HG03457 (cell line): ENCODE measurements around the gene ARID1B.

ENCODE experiments used
- ATAC-seq: cut with Tn5 transposase; IDR thresholded peaks from one replicate; pipeline ENCODE4 v1.9.1; 2021; ENCODE audit warnings: moderate number of reproducible peaks; ENCODE audit not compliant: unreplicated experiment

ARID1B gene

GRCh38 chr6:156849806-156850205, 72.6 kb downstream of the ARID1B start:
- ATAC-seq: no peak

- ATAC-seq: no peak
These were observed 73.2 kb downstream of the ARID1B start for GRCh38 chr6:156850353-156850752.

DNA sequence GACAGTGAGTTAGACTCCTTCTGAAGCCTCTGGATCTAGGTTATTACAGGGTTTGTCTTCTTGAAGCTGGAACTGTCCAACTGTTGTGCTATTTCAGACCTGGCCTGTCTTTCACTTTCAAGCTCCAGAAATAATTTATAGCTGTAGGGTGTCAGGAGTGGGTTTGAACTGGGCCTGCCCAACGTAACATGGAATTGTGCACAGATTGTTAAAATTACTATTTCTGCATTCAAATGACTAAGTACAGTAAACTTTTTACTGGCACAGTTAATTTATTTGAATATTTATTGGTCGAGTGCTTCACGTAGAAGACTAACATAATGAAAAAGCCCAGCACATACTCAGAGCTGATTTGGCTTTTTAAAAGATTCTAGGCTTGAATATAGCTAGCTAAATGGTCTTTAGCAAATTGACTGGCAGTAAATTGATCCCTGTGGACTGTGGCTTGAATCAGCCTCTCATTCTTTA, 74.3 kb downstream of the ARID1B start:
- no peak for ATAC-seq

- ATAC-seq: no peak
These were observed 75.1 kb downstream of the ARID1B start for GRCh38 chr6:156852147-156852857.

GRCh38 chr6:156852858-156853216, 75.7 kb downstream of the ARID1B start:
- no peak for ATAC-seq

DNA sequence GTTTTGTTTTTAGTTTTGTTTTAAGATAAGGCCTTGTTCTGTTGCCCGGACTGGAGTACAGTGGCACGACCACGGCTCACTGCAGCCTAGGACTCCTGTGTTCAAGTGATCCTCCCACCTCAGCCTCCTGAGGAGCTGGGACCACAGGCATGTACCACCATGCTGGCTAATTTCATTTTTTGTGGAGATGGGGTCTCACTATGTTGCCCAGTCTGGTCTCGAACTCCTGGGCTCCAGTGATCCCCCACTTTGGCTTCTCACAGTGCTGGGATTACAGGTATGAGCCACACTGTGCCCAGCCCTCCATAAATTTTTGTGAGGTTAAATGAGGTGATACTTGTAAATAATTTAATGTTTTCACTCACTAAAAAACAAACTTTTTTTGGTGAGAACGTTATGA, 76.6 kb downstream of the ARID1B start:
- ATAC-seq: no peak

DNA sequence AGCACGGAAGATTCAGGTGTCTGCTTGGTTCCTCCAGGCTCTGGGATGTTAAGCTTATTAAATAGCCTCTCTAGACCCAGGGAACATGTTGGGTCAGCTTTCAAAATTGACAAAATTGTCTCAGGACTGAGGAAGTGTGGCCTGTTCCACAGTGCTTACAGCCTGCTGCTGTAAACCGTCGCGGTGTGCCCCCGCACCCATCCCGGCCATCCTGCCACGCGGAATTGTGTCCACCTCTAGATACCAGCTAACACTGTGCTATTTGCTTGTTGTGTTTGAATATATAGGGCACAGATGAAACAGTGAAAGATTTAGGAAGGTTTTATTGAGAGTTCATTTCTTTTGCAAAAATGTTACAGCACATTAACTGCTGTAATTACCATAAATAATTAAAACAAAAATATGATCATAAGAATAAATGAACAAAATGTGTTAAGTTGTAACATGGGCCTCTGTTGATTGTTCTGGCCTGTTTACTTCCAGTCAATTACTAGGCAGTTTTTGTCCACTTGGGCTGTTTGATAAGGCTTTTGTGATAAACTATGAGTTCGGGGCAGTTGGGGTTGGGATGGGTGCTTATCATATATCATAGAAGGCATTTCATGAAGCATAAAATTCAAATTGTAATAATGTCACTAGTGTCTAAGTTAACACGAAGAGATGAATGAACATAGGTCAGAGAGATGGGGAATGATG, 77.4 kb downstream of the ARID1B start:
- no peak for ATAC-seq

DNA sequence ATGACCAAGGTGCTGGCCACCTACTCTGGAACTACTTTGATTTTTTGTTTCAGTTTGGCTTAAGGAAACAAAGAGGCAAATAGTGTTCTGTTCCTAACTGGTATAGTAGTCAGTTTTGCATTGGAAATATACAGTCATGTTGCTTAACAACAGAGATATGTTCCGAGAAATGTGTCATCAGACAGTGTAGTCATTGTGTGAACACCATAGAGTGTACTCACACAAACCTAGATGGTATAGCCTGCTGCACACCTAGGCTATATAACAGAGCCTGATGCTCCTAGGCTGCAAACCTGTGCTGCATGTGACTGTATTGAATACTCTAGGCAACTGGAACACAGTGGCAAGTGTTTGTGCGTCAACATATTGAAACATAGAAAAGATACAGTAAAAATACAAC, 80.4 kb downstream of the ARID1B start:
- no peak for ATAC-seq

GRCh38 chr6:156859686-156860085, 82.5 kb downstream of the ARID1B start:
- no peak for ATAC-seq

DNA sequence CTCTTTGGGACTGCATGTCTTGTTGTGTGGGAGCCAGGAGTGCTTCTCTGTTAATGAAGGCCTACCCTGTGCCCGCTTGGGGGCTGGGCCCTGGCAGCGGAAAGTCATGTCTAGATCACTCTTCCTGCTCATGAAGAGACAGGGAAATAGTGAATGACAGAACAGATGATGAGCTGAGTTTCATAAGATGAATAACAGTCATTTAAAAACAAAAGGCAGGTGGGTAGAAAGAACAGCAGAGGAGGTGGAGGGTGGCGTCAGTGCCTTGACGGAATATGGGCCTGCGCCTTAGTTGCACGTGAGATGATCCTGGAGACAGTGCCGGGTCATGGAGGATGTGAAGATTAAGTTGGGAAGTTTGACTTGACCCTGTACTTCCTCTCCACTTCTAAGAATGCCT, 85.5 kb downstream of the ARID1B start:
- no peak for ATAC-seq

GRCh38 chr6:156863504-156863903, 86.3 kb downstream of the ARID1B start:
- no peak for ATAC-seq

DNA sequence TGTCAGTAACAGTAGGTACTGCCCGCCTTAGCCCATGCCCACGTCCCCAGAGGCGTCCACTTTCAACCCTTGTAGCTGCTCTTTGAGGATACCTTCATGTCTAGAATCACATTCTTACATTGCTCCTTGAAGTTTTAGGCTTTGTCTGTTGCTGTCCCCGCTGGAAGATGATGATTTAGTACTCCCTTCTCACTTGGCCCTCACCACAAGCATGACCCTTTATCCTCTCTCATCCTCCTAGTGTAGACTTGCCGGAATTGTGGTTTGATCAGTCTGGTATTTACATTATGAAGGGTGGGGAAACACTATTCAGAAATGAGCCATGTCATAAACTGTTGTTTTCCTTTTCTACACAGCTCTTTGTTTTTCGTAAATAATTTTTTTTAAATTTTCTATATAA, 87.4 kb downstream of the ARID1B start:
- no peak for ATAC-seq

DNA sequence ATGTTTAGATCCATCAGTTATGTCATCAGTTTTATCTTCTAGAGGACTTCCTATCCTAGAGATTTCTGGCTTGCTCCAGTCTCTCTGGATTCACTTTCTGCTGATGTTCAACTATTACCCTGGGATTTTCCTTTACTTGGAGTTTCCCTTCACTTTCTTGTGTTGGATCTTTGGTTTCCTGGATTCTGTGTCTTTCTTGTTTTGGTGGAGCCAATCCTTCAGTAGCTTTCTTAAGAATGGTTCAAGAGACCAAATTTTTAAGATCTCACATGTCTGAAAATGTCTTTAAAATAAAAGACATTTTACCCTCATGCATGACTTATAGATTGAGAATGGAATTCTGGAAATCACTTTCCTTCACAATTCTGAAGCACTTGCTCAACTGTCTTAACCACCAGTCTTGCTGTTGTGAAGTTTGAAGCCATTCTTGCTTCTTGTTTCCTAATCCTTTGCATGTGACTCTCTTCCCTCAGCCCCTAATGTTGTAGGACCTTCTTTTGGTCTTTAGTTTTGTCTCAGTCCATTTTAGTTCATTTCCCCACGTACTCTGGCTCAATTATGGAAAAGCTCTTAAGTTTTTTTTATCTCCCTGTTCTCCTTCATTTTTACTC, 87.9 kb downstream of the ARID1B start:
- no peak for ATAC-seq

DNA sequence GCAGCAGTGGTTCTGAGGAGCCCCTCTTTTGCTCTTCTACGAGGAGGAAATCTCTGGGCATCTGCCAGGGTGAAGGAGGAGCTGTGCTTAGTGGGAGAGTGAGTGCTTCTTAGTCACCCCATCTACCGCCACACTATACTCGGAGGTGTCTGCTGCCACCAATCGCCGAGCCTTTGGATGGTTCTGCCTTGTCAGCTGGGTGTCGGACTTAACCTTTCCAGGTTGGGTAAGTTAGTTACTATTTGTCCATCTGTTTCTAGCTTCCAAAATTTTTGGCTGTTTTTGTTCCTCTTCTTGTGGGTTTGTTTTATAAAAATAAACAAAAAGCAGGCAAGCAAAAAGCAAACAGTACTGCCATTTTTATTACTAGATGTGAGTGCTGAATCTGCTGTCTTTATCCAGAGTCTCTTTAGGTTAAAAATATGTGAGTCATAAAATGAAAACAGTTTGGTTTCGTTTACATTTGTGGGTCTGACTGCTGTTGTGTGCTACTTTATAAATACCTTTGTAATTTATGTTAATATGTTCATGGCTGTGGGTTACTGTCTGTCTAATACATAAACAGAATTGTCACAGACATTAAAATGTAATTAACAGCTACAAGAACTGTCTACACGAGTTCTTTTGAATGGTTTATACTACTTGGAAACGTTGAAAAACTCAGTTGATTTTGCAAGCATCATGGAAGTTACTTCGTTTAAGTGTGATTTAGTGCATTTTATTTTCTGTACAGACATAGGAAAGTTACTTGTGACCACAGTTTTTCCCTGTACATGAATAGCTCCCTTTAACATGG, 89.2 kb downstream of the ARID1B start:
- ATAC-seq: no peak

- no peak for ATAC-seq
These were observed 89.9 kb downstream of the ARID1B start for GRCh38 chr6:156867121-156867520.

GRCh38 chr6:156868385-156868784, 91.2 kb downstream of the ARID1B start:
- ATAC-seq: no peak

DNA sequence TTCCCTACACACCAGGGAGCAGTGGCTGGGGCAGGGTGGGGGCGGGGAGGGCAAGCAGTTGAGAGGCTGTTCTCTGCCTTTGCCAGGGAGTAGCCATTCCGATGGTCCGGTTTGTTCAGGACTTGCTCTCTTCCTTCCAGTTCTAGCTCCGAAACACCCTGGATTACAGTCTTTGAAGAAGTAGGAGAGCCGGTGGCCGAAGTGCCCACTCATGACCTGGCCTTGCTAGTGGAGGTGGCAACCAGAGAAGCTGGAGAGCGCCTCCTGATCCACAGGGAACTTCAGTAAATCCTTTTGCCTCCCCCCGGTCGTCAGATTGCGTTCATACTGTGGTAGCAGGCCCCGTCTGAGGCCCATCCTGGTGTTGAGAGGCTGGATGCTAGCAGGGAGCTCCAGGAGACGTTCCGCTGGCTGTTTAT, 92.8 kb downstream of the ARID1B start:
- no peak for ATAC-seq

DNA sequence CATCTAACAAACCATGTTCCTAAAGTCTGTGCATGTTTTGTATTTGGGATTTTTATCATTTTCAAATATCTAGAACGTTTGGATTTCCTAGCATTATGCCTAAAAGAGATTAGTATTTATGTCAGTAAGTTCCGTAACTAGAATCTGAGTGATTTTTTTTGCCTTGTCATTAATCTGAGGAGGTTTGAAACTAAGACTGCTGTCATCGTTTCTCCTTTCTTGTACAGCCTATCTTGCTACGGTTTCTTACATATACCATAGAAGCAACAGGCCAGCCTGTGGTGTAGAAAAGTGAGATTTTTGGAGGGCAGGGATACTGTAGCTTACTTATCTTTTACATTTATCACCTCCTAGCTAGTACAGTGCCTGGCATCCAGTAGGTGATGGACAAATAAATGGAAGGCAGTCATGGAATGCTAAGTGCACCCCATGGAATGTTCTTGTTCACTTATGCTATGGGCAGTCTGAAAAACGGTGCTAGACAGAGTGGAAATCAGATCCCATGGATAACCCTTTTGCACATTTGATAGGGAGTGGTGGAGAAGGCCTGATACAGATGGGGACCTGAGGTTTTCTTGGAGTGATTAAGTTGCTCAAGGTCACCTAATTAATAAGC, 93.9 kb downstream of the ARID1B start:
- no peak for ATAC-seq

GRCh38 chr6:156872903-156873302, 95.7 kb downstream of the ARID1B start:
- ATAC-seq: no peak

DNA sequence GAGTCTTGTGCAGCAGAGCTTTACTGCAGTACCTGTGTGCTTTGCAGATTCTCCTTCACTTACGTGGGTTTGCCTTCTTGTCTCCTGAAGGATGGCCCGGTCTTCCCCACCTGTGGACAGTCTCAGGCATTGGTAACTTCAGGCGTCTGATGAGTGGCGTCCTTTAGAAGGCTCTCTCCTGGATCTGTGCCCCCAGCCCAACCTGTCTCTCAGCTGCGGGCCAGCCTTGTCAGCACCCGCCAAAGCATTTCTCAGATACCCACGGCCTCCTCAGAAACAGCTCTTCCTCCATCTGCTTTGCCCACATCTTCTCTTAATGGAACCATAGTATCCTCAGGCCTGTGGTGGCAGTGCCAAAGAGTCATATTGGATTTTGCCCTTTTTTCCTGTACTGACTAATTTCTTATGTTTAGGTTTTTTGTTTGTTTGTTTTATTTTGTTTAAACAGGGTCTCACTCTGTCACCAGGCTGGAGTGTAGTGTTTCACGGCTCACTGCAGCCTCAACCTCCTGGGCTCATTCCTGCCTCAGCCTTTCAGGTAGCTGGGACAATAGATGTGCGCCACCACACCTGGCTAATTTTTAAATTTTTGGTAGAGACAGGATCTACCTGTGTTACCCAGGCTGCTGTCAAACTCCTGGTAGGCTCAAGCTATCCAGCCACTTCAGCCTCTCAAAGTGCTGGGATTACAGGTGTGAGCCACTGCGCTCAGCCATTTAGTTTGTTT, 96.6 kb downstream of the ARID1B start:
- no peak for ATAC-seq
